Ecto neural progenitor cell (in vitro differentiated cells): Measurements from ENCODE around the gene NOS1.

Experiments used
- DNase-seq: peaks from one replicate; pipeline ENCODE4 v3.0.0-alpha.2; 2018; ENCODE audit warnings: low spot score

NOS1 gene

DNA sequence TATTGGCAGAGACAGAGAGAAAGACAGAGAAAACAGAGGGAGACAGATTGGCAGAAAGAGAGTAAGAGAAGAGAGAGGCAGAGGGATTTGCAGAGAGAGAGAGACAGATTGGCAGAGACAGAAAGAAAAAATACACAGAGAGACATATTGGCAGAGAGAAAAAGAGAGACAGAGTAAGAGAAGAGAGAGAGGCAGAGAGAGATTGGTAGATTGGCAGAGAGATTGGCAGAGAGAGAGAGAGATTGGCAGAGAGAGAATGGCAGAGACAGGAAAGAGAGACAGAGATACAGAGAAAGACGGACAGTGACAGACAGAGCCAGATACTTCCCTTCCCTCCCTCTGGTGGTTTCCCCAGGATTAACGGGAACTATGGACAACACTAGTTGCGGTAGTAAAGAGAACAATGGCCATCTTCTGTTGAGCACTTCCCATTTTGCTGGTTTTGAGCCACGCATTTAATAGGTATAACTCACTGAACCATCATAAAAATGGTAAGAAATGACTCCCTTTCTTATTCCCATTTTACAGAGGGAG is 2.6 kb upstream of the NOS1 start:
- no peak for DNase-seq

DNA sequence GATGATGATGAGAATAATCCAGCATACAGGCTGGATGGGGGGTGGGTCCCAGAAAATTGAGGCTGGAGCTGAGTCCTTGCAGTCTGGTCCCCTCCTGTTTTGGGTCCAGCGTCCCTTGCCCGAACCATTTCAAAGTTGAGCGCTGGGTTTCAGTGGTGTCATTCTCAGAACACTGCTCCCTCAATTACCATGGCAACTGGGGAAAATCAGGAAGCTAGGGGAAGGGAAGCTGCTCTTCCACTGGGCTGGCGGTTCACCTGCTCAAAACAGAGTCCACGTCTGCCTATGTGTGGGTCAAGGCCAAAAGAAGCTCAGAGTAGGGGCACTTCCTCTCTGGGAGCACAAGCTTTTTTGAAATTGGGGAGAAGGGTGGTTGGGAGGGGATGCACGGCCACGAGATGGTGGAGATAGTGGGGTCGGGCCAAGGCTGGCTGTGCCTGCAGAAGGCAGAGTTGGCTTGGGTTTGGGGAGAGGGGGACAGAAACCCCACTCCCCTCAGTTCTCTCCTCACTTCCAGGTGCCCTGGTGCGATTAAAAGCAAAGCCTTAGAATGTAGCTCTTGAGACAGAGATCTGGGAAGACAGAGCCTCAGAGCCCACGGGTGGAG is 1.7 kb upstream of the NOS1 start:
- no peak for DNase-seq

DNA sequence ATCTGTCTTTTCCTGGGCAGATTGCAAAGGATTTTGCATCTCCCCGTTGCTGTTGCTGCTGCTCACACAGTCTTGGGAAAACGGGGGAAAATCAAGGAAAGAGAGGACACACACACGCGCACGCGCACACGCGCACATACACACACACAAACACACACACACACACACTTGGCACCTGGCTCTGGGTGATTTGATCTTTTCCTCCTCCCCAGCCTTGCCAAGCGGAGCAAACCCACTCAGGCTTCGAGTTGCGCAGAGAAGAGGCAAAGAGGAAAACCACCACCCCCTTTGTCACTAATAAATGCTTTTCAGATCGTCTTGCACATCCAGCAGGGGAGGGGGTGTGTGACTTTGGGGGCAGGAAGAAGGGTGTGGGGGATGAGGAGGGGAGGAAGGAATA is 965 bp upstream of the NOS1 start:
- no peak for DNase-seq

DNA sequence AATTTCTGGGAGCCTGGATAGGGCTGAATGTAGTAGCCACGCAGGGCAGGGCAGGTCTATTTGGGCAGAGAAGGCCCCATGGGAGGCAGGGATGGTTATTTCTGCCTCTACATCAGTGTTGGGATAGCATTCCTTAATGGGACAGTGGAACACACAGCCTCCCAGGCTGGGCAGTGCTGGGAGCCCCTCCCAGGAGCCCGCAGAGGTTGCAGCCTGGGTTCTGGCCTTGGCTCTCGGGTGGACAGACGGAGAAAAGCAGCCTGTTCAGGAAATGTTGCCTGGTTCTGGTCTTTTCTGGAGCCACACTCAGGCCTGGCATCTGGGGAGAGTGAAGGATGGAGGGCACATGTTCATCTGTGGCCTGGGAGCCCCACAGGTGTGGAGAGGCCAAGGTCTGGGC is 479 bp upstream of the NOS1 start:
- no peak for DNase-seq

DNA sequence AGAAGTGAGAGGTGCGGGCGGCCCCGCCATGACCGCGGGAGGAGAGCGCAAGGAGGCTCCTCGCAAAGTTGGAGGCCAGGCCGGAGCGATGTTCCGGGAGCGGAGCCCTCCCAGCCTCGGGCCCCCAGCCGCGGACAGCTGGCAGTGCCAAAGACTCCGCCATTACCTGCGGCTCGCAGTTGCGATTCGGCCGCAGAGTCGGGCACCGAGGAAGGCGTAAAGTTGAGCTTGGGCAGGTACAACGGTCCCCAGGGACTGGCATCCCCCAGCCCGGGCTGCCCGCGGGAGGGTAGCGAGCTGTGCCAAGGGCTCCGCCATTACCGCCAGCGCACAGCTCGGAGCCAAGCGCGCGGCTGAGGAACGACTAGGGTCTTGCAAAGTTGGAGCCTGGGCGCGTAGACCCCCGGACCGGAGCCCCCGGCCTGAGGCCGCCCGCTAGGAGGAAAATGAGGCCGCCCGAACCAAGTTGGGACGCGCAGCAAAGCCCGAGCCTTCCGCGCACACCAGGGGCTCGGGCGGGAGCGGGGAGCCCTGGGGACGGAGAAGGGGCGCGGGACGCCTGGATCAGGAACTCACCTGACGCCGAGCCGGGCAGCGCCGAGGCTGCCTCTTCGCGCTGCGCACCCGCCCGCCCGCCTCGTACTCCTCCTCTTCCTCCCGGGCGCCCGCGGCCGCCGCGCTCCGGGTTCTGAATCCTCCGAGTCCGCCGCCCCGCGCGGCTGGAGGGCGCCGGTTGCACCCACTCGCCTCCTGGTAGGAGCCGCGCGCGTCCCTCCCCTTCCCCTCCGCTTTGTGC is 677 bp downstream of the NOS1 start:
- DNase-seq = peak; percentile 63

DNA sequence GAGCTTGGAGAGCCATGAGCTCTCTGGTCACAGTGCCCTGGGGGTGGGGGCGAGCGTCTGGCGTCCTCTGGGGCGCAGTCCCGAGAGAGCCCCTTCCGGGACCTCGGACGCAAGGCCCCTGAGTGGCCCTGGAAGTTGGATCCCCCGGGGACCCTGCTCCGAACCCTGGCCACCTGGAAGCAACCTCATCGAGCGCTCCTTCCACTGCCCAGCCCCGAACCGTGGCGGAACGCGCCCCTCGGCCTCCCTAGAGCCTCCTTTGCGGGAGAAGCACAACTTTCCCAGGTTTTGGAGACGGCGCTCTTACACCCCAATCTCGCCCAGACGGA is 1.2 kb downstream of the NOS1 start:
- DNase-seq = peak; percentile 60

DNA sequence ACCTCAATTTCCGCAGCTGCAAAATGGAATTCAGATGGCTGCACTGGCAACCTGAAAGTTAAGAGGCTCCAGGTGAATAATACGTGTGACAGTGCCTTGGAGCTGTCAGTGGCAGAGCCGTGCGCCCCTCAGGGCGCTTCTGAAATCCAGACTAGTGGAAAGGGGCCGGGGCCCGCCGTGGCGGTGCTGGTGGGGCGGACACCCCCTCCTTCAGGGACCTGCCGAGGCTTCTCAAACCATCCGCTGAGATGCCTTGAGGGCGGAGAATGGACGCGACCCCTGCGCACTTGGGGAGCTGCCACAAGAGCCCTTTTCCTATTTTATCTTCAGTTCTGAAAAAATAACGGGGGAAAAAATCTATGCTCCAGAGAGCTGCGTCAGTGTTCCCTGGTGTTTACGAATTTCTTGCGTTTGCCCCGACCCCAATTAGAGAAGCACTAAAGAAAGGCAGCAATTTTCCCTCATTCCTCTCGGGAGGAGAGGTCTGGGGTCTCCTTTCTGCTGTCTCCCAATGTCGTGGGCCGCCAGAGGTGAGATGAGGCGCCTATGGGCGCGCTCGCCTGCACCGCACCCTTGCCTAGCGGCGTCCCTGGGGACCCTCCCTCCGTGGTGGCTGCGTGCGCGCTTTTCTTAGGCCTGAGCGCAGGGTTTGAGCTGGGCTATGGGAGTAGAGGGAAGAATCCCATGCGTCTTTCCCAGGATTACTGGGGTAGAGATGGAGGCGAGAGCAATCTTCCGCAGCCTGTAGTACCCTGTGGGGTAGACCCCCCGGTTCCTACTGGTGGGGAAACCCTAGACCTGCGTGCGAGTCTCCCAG is 2.2 kb downstream of the NOS1 start:
- DNase-seq = no peak

DNA sequence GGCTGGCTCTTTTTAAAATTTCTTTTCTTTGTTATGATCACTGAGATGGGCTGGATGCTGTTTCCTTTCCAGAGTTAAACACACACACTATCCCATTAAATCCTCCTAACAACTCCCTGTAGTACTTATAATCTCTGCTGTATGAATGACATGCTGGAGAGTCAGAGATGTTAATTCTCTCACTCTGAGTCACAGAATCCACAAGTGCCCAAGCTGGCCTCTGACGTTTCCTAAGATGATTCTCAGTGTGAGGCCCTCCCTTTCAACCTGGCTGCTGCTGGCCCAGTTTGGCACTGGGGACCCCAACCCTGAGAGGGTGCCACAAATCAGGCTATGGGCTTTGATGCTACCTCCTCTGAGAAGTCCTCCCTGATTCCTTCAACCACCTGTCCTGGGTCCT is 5.4 kb downstream of the NOS1 start:
- DNase-seq = no peak

DNA sequence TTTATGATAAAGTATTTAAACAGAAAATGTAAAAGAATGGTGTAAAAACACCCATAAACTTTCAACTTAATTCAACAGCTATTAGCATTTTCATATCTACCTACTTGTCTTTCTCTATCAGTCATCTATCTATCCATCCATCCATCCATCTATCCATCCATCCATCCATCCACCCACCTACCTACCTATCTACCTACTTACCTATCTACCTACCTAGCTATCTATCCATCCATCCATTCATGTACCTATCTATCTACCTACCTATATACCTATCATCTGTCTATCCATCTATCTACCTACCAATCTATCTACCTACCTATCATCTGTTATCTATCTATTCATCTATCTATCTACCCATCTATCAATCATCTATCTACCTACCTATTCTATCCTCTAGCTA is 8.5 kb downstream of the NOS1 start:
- DNase-seq = no peak

DNA sequence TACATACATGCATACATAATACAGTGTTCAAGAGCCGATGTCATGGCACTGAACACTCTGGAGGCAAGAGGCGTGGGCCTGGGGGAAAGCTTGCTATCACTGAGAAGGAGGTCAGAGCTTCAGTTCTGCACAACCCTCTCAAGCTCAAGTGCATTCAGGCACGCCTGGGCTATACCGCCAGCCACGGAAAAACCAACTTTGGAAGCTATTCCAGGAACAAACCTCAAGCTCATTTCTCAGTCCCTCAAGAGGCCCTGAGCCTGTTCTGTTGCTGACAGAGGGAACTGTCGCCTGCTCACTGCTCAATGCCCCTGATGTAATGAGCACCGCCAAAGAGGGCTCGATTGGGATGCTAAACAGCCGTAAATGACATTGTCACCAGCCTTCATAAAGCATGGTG is 9.2 kb downstream of the NOS1 start:
- no peak for DNase-seq

DNA sequence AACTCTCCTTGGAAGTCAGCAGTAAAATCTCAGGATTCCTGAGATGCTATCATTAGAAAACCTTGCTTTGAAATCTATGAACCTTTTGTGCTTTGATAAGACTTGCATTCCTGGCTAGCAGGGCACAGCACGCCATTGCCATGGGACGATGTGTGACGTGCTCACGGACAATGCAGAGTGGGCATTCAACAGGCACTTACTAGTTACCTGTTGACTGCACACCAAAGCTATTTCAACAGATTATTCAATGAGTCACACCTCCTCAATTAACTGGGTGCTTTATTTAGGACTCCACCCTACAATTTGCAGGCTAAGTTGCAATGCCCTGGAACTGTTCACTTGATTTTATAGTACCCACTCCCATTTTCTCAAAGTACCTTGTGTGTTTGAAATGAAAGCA is 11.3 kb downstream of the NOS1 start:
- DNase-seq = no peak

DNA sequence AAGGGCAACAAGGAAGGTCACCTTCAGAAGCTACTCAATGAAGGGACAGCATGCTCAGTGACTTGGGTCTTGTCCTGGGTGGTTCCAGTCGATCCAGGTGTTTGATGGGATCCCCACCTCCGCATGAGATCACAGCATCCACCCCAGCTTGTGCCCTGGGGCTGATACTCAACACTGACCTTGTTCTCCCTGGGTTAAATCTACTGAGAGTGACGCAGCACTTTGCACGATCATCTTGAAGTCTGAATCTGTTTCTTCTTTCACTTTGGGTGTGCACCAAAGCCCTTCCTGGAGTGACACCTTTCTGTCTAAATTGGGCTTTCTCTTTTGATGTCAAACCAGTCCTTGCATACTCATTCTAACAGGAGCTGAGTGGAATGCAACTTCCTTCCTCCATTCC is 13.8 kb downstream of the NOS1 start:
- DNase-seq = no peak

DNA sequence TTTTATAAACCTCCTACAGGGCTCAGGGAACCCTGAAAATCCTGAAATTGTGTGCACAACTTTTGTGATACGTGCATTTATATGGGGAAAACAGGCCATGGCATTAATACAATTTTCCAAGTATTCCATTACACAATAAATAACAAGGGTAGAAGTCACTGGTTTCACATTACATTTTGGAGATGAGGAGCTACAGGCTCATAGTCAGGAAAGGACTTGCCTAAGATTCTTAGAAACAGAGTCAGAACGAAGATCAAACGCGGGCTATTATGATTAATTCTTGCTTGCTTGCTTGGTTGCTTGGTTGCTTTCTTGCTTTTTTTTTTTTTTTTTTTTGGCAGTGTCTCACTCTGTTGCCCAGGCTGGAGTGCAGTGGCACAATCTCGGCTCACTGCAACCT is 16.7 kb downstream of the NOS1 start:
- no peak for DNase-seq

DNA sequence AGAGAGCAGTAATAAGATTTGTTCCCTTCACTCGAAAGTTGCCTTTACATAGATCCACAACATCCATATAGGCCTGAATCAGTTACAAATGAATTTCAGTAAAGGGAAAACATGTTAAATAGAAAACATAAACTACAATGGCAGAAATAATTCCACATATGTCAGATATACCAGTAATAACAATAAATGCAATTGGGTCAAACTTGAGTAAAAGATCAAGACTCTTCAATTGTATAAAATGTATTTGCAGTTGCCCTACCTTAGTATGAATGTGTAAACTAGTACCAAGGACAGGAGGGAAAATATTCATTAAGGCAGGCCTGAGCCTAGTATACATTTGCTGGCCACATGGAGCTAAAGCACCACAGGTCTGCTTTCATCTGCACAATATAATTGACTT is 17.6 kb downstream of the NOS1 start:
- DNase-seq = no peak

DNA sequence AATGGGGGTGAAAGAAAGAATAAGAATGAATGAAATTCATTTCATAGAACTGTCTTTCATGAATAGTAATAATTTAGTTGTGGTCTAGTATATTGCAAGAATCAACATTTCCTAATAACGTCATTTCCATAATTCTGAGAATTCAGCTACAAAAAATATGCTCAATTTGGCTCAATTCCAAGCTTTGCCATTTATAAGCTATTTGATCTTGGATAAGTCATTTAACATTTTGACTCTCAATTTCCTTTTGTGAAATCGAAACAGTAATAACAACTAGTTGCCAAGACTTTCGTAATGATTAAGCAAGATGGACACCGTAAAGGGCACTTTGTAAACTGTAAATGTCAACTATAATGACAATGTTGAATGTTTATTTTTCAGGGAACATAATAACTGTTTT is 18.1 kb downstream of the NOS1 start:
- DNase-seq = no peak

DNA sequence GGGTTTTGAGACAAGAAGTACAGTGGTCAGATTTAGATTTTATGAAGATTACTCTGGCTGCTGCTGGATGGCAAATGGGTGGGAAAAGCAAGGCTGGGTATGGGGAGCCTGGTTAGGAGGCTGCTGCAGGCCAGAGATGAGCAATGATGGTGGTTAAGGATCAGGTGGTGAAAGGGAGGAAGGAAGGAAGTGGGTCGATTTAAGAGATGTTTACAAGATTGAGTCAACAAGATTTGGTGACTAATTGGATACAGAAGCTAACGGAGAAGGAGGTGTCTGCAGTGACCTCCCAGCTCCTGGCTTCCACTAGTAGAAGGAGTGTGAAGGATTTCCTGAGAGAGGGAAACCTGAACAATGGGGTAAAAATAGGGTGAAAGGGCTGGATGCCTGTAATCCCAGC is 18.7 kb downstream of the NOS1 start:
- no peak for DNase-seq

DNA sequence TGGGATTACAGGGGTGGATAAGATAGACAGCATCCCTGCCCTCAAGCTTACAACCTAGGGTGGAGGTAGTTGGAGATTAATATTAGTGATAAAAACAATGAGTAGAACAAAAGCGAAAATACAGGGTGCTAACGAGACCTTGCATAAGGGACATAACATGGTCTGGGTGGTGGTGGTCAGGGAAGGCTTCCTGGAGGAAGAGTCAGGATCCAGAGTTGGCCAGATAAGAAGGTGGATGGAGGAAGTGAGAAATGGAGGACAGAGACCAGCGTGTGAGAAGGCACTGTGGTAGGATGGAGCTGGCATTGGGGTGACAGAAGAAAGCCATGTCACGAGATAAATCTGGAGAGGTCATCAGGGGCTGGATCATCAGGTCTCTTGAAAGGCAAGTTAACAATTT is 19.2 kb downstream of the NOS1 start:
- no peak for DNase-seq

DNA sequence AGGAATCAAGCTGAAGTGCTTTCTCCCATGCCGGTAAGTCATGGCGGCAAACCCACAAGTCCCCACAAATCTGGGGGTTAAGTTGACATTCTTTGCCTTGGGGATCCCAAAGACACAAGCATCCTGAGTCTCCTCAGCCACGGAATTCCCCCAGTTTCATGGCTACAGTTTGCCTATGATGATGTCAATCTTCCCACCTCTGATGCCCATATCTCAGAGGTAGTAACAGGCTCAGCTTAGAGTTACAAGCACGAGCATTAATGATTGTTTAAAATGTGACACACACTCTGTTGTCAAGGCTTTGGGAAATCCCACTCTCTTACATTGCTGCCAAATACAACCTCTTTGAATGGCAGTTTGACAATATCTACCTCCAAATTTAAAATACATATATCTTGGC is 22.3 kb downstream of the NOS1 start:
- no peak for DNase-seq

DNA sequence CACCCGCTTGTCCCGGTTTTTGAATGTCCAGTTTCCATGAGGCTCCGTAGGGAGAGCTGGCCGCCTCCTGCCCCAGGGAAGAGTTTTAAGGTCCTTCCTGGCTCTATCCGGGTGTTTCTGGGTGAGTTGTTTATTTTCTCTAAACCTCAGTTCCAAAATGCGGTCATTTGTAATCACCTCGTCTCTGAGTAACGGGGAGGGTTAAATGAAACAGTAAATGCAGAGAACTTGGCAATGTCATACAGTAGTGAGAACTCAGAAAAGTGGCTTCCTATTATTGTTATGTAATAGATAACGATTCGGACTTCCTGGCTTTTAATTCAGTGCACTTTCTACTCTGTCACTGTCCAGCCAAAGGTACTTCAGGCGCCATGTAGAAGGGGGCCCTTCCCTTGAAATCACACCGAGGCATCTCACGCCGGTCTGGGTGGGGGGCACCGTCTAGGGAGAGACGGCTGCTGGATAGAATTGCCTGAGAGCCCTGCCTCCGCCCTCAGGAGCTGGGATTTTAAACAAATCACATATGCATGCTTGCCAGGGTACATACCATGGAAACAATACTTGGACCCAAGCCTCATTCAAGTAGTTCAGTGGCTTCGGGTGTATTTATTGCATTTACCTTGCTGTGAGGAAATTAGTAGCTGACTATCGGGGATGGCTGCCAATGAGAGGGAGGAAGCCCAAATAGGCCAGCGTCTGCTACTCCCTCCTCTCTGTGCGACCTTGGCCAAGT is 26.4 kb downstream of the NOS1 start:
- DNase-seq = no peak

DNA sequence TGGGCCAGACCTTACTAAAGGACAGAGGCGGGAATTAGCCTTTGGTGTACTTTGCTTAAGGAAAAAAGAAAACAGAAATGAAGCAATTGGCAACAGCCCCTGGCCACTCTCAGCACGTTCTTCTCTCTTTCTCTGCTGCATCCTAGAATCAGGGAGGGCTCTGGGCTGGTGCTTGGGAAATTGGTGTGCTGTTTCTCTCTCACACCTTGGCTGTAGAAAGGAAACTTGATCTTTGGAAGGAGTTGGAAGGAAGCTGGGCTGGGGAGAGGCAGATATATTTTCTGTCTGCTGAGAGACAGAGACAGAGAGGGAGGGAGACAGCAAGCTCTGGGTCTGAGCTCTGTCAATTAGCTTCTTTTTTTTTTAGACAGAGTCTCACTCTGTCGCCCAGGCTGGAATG is 27.4 kb downstream of the NOS1 start:
- no peak for DNase-seq

DNA sequence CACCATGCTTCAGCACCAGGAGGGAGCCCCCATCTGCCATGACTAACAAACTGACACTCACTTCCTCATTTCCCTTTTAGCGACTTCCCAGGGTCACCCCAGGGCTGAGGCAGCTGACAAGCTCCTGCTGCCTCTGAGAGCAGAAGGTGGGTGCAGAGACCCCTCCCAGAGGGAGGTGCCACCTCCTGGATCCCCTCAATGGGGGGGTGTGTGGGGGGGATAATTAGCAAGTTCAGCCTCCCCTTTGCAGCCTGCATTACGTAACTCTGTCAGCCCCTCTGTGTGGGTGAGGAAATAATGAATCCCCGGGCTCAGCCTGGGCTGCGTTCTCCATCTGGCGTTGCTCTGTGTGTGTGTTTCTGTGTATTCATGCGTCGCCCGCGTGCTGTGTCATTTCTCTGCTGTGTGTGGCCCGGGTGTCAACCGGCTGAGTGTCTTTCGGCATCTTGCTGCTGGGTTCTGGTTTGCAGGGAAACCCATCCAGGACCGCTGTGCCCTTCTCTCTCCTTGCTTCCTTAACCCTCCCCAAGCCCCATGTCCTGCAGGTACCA is 28.0 kb downstream of the NOS1 start:
- DNase-seq = no peak

DNA sequence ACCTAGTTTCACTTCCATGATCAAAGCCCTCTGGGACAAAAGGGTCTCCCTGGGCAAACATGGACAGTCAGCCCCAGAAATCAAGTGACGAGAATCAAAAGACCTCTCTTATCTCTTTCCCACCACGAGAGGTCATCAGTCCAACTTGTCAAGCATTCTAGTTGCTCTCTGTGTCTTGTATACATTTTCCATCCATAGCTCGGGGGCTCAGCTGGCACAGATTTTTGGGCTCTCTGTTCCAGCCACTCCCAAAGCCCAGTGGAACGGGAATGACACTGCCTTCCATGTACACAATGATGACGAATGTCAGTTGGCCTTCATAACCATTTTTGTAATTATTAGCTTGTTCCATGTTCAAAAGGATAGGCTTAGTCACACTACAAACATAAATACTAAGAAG is 29.7 kb downstream of the NOS1 start:
- no peak for DNase-seq
